AG09309 (cell line): ENCODE results near the gene LRFN2.

Experiments used
- DNase-seq: peaks from one replicate; pipeline ENCODE4 v3.0.0-alpha.2; 2010; ENCODE audit warnings: low read depth
- H3K4me3 ChIP-seq: 2 replicates; pipeline ENCODE4 v1.5.1; 2011; ENCODE audit warnings: mild to moderate bottlenecking, low read depth, low read length, moderate library complexity; ENCODE audit not compliant: control insufficient read depth
- CTCF ChIP-seq: IDR thresholded peaks from 2 replicates; pipeline ENCODE4 v1.5.1; 2011; ENCODE audit warnings: mild to moderate bottlenecking, low read depth, low read length, inconsistent platforms; ENCODE audit not compliant: insufficient read depth, control insufficient read depth; ENCODE audit errors: missing control alignments

Gene LRFN2

GRCh38 chr6:40611912-40612311, 24.7 kb upstream of the LRFN2 start:
- TF ChIP-seq CTCF: no peak
- DNase-seq: no peak
- no peak overlapping the region for H3K4me3 ChIP-seq

DNA sequence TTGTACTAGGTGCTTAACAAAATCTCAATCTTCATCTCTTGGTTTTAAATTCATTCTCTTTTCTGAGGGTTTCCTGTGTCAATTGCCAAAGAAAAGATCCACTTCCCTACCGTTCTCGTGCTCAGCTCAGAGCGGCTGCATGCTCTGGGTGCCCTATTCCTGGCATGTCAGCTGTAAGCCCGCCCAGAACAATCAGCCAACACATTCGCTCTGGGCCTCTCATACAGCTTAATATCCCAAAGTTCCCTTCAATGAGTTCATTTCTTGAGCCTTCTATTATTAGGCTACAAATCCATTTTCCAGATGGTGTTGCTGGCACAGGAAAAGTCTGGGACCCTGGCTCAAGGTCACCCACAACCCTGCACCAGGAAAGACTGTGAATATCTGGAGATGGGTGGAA, 24.3 kb upstream of the LRFN2 start:
- no peak for TF ChIP-seq CTCF

GRCh38 chr6:40610229-40610628, 23.1 kb upstream of the LRFN2 start:
- TF ChIP-seq CTCF: no peak
- no peak overlapping the region for H3K4me3 ChIP-seq
- DNase-seq: no peak

More for the DNA sequence above, 24.3 kb upstream of the LRFN2 start:
- no peak for DNase-seq
- no peak overlapping the region for H3K4me3 ChIP-seq

DNA sequence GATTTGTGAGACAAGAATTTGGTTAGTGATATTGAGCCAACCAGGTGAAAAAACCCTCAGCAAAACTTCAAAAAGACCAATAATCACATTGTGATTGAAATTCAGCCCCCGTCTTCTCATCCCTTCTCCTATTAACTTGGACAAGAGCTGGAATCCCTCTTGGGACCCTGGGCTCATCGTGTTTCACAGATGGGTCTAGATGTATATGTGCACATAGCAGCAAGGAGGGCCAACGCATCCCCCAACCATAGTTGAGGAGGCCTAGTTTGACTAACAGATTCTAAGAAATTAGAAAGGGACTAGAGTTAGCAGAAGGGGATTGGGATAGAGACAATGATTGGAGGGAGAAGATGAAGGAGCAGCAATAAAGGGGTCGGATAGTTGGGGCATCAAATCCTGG, 19.8 kb upstream of the LRFN2 start:
- no peak for DNase-seq
- no peak for TF ChIP-seq CTCF
- no peak overlapping the region for H3K4me3 ChIP-seq

GRCh38 chr6:40606526-40606925, 19.4 kb upstream of the LRFN2 start:
- DNase-seq: no peak
- H3K4me3 ChIP-seq: no peak overlapping the region
- no peak for TF ChIP-seq CTCF

DNA sequence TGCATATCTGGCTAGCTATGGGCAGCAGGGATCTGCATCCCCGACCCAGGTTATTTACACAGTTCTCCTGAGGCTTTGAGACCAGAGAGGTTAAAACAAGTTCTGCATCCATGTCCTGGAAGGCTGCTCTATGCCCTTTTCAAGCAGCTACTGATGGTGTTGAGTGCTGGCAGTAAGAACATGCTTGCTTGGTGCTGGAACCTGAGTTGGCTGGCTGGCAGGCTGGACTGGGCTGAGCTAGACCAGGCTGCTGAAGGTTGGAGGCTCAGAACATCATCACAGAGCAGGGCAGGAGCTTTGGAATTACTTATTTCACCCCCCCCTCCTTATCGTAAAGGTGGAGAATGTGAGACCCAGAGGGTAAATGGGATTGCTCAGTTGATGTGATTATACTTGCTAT, 16.9 kb upstream of the LRFN2 start:
- DNase-seq: no peak
- no peak for TF ChIP-seq CTCF
- H3K4me3 ChIP-seq: no peak overlapping the region

DNA sequence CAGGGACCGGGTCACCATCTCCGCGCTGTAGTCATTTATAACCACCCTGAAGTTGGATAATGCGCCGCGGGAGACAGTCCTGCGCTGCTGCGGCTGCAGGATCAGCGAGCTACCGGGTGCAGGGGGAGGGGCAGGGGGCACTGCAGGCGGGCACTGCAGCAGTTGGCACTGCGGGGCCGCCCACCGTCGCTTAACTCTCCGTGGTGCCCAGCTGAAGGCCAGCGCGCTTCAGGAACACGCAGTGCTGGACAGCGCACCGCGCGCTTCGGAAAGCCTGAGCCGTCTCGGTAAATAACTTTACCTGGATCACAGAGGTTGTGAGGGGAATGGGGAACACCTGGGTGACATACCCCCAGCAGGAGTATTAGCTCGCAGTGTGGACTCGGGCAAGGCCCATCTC, 12.4 kb upstream of the LRFN2 start:
- no peak for DNase-seq
- no peak for TF ChIP-seq CTCF
- no peak overlapping the region for H3K4me3 ChIP-seq
